T-helper 17 cell (primary cell): ENCODE measurements around the gene FUT9. TPM values are rescaled to one million over a fixed set of nuclear protein-coding genes. Genes with fewer than 3 reads are reported as not detected.

Experiments used
- ATAC-seq: fragments of 150-1000 bp; cut with Tn5 transposase; 2 replicates; pipeline ENCODE4 v1.10.0; 2021; ENCODE audit warnings: mild to moderate bottlenecking, moderate library complexity
- DNase-seq, 3 donors: peaks; one replicate each; pipeline versions ENCODE4 v3.0.0 to v3.0.0-alpha.2; 2020 to 2021
- H3K9me3 ChIP-seq: one replicate; pipeline ENCODE4 v1.7.0; 2013; ENCODE audit warnings: low read length, mild to moderate bottlenecking; ENCODE audit not compliant: control insufficient read depth, poor library complexity, severe bottlenecking
- H3K27ac Mint-ChIP-seq: one replicate; pipeline ENCODE4 v1.8.0; 2022; ENCODE audit warnings: mild to moderate bottlenecking, moderate library complexity, mixed read lengths
- H3K27me3 Mint-ChIP-seq: one replicate; pipeline ENCODE4 v1.8.0; 2022; ENCODE audit warnings: mixed read lengths
- H3K36me3 Mint-ChIP-seq: one replicate; pipeline ENCODE4 v1.8.0; 2022; ENCODE audit warnings: low read depth, mixed read lengths
- H3K4me1 Mint-ChIP-seq: one replicate; pipeline ENCODE4 v1.8.0; 2022; ENCODE audit warnings: mild to moderate bottlenecking, mixed read lengths
- H3K4me3 Mint-ChIP-seq: one replicate; pipeline ENCODE4 v1.8.0; 2022; ENCODE audit warnings: mild to moderate bottlenecking, moderate library complexity, mixed read lengths
- total RNA-seq, 4 donors: library from RNA in 2 of 4; stranded (reverse) in 2 of 4; gene quantifications; one replicate each; pipeline ENCODE4 v1.2.3 and lab custom pipeline; 2022 to 2026

The FUT9 gene
- total RNA-seq, 2 donors from 2014 or later = not detected

- Mint-ChIP-seq H3K4me1 (no peaks in the 10 kb centered on the region), H3K27me3 (no peaks in the 10 kb centered on the region), H3K27ac (no peak overlapping the region), H3K36me3 (no peaks in the 10 kb centered on the region), H3K4me3 (no peak overlapping the region)
- H3K9me3 ChIP-seq = no peaks in the 10 kb centered on the region
- DNase-seq = no peak
- ATAC-seq = no peak
Measured at GRCh38 chr6:96089173-96089572, 73.4 kb downstream of the FUT9 start.

- no peaks in the 10 kb centered on the region for H3K27me3 Mint-ChIP-seq
- H3K4me3 Mint-ChIP-seq = no peak overlapping the region
- no peak for ATAC-seq
- H3K36me3 Mint-ChIP-seq = no peaks in the 10 kb centered on the region
- no peak overlapping the region for H3K27ac Mint-ChIP-seq
- no peaks in the 10 kb centered on the region for H3K9me3 ChIP-seq
- no peaks in the 10 kb centered on the region for H3K4me1 Mint-ChIP-seq
- no peak for DNase-seq
Measured at GRCh38 chr6:96094077-96094476, 78.3 kb downstream of the FUT9 start.

GRCh38 chr6:96099069-96099468 is 83.3 kb downstream of the FUT9 start:
- H3K36me3 Mint-ChIP-seq = no peaks in the 10 kb centered on the region
- H3K4me1 Mint-ChIP-seq = no peaks in the 10 kb centered on the region
- H3K27me3 Mint-ChIP-seq = no peaks in the 10 kb centered on the region
- H3K4me3 Mint-ChIP-seq = no peak overlapping the region
- no peak overlapping the region for H3K27ac Mint-ChIP-seq
- no peaks in the 10 kb centered on the region for H3K9me3 ChIP-seq
- DNase-seq = no peak
- ATAC-seq = no peak

GRCh38 chr6:96101564-96101963 is 85.8 kb downstream of the FUT9 start:
- DNase-seq = no peak
- H3K9me3 ChIP-seq = no peaks in the 10 kb centered on the region
- H3K36me3 Mint-ChIP-seq = no peaks in the 10 kb centered on the region
- no peak overlapping the region for H3K27ac Mint-ChIP-seq
- ATAC-seq = no peak
- no peaks in the 10 kb centered on the region for H3K27me3 Mint-ChIP-seq
- H3K4me3 Mint-ChIP-seq = no peak overlapping the region
- H3K4me1 Mint-ChIP-seq = no peaks in the 10 kb centered on the region

DNA sequence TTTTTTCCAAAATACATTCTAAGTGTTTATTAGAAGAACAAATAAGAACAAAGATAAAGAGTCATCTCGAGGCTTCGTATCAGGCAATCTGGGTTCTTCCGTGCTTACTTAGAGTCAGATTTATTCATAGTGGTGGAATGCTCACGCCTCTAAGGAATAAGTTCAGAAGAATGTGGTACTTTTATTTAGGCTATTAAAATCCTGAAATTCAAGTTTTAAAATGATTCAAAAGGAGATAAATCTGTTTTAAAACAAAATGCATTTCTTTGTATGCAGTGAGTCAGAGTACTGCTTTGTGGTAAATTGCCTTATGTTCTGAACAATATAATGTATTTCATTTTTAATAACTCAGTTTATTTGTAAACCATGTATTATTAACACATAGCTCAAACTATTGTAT is 89.1 kb downstream of the FUT9 start:
- H3K27me3 Mint-ChIP-seq = no peaks in the 10 kb centered on the region
- no peaks in the 10 kb centered on the region for H3K36me3 Mint-ChIP-seq
- no peak overlapping the region for H3K4me3 Mint-ChIP-seq
- no peaks in the 10 kb centered on the region for H3K4me1 Mint-ChIP-seq
- no peaks in the 10 kb centered on the region for H3K9me3 ChIP-seq
- DNase-seq = no peak
- H3K27ac Mint-ChIP-seq = no peak overlapping the region
- no peak for ATAC-seq

- H3K9me3 ChIP-seq = no peaks in the 10 kb centered on the region
- no peaks in the 10 kb centered on the region for H3K27me3 Mint-ChIP-seq
- H3K4me1 Mint-ChIP-seq = no peaks in the 10 kb centered on the region
- no peak overlapping the region for H3K27ac Mint-ChIP-seq
- DNase-seq (no peak), ATAC-seq (no peak)
- H3K36me3 Mint-ChIP-seq = no peaks in the 10 kb centered on the region
- no peak overlapping the region for H3K4me3 Mint-ChIP-seq
Measured at GRCh38 chr6:96110878-96111277, 95.1 kb downstream of the FUT9 start.

GRCh38 chr6:96116674-96117073 is 100.9 kb downstream of the FUT9 start:
- H3K27me3 Mint-ChIP-seq = no peaks in the 10 kb centered on the region
- no peaks in the 10 kb centered on the region for H3K9me3 ChIP-seq
- H3K4me1 Mint-ChIP-seq = no peaks in the 10 kb centered on the region
- no peak for ATAC-seq
- H3K27ac Mint-ChIP-seq = no peak overlapping the region
- H3K4me3 Mint-ChIP-seq = no peak overlapping the region
- no peaks in the 10 kb centered on the region for H3K36me3 Mint-ChIP-seq
- no peak for DNase-seq

GRCh38 chr6:96124778-96125177 is 109.0 kb downstream of the FUT9 start:
- H3K36me3 Mint-ChIP-seq = no peaks in the 10 kb centered on the region
- H3K4me3 Mint-ChIP-seq = no peak overlapping the region
- H3K4me1 Mint-ChIP-seq = no peaks in the 10 kb centered on the region
- no peaks in the 10 kb centered on the region for H3K27me3 Mint-ChIP-seq
- ATAC-seq (no peak), DNase-seq (no peak)
- no peak overlapping the region for H3K27ac Mint-ChIP-seq
- no peaks in the 10 kb centered on the region for H3K9me3 ChIP-seq

DNA sequence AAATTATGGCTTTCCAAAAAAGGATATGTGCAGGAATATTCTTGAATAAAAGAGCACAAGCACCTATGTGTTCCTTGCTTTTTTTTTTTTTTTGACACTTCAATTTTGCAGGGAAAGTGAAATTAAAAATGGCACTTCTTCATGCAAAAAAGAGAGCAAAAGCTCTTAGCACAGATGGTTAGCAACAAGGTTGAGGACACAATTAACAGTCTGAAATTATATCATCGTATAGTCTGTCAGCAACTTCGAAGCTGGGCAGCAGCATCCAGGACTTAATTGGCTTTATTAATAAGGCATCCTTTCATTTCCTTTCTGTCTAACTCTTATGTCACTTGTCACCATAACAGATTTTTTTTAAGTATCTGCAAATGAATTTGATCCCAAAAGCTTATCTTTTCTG is 122.6 kb downstream of the FUT9 start:
- H3K4me1 Mint-ChIP-seq = no peaks in the 10 kb centered on the region
- H3K27me3 Mint-ChIP-seq = no peaks in the 10 kb centered on the region
- DNase-seq (no peak), ATAC-seq (no peak)
- no peak overlapping the region for H3K4me3 Mint-ChIP-seq
- H3K27ac Mint-ChIP-seq = no peak overlapping the region
- no peaks in the 10 kb centered on the region for H3K9me3 ChIP-seq
- H3K36me3 Mint-ChIP-seq = no peaks in the 10 kb centered on the region

- H3K4me3 Mint-ChIP-seq = no peak overlapping the region
- H3K27ac Mint-ChIP-seq = no peak overlapping the region
- H3K36me3 Mint-ChIP-seq = no peaks in the 10 kb centered on the region
- ATAC-seq = no peak
- no peaks in the 10 kb centered on the region for H3K9me3 ChIP-seq
- H3K4me1 Mint-ChIP-seq = no peaks in the 10 kb centered on the region
- no peaks in the 10 kb centered on the region for H3K27me3 Mint-ChIP-seq
- no peak for DNase-seq
Measured at GRCh38 chr6:96142142-96142541, 126.4 kb downstream of the FUT9 start.

- ATAC-seq (no peak), DNase-seq (no peak)
- H3K9me3 ChIP-seq = no peaks in the 10 kb centered on the region
- H3K27me3 Mint-ChIP-seq = peaks cover 4% of the 10 kb centered on the region
- H3K4me3 Mint-ChIP-seq = no peak overlapping the region
- no peaks in the 10 kb centered on the region for H3K4me1 Mint-ChIP-seq
- no peak overlapping the region for H3K27ac Mint-ChIP-seq
- H3K36me3 Mint-ChIP-seq = no peaks in the 10 kb centered on the region
Measured at GRCh38 chr6:96150431-96150830, 134.7 kb downstream of the FUT9 start.

- H3K9me3 ChIP-seq = no peaks in the 10 kb centered on the region
- DNase-seq = no peak
- no peak overlapping the region for H3K27ac Mint-ChIP-seq
- no peak overlapping the region for H3K4me3 Mint-ChIP-seq
- no peak for ATAC-seq
- peaks cover 3% of the 10 kb centered on the region for H3K4me1 Mint-ChIP-seq
- no peaks in the 10 kb centered on the region for H3K36me3 Mint-ChIP-seq
- peaks cover 4% of the 10 kb centered on the region for H3K27me3 Mint-ChIP-seq
Measured at GRCh38 chr6:96151707-96152106, 135.9 kb downstream of the FUT9 start.

- DNase-seq (no peak), ATAC-seq (no peak)
- H3K27ac Mint-ChIP-seq = no peak overlapping the region
- no peaks in the 10 kb centered on the region for H3K36me3 Mint-ChIP-seq
- H3K9me3 ChIP-seq = no peaks in the 10 kb centered on the region
- peaks cover 4% of the 10 kb centered on the region for H3K27me3 Mint-ChIP-seq
- no peak overlapping the region for H3K4me3 Mint-ChIP-seq
- H3K4me1 Mint-ChIP-seq = peaks cover 5% of the 10 kb centered on the region
Measured at GRCh38 chr6:96152114-96152708, 136.4 kb downstream of the FUT9 start.

GRCh38 chr6:96153775-96154174 is 138.0 kb downstream of the FUT9 start:
- Mint-ChIP-seq H3K36me3 (no peaks in the 10 kb centered on the region), H3K27ac (no peak overlapping the region), H3K27me3 (peaks cover 4% of the 10 kb centered on the region), H3K4me1 (peaks cover 5% of the 10 kb centered on the region), H3K4me3 (no peak overlapping the region)
- DNase-seq (no peak), ATAC-seq (no peak)
- no peaks in the 10 kb centered on the region for H3K9me3 ChIP-seq
